HuH-7 (cell line): Measurements from ENCODE around the gene ARMS2.

Source experiments
- DNase-seq: peaks from one replicate; pipeline ENCODE4 v3.0.0; 2011; ENCODE audit warnings: low spot score

Gene ARMS2

GRCh38 chr10:122454071-122454470, 382 bp upstream of the ARMS2 start:
- no peak for DNase-seq

GRCh38 chr10:122455376-122456079, 1.1 kb downstream of the ARMS2 start:
- no peak for DNase-seq

GRCh38 chr10:122457934-122458333, 3.5 kb downstream of the ARMS2 start:
- DNase-seq = no peak

GRCh38 chr10:122458693-122459092, 4.2 kb downstream of the ARMS2 start:
- DNase-seq = no peak

- DNase-seq = no peak
Observed at GRCh38 chr10:122459561-122460273, 5.3 kb downstream of the ARMS2 start.

GRCh38 chr10:122460891-122461293, 6.4 kb downstream of the ARMS2 start:
- DNase-seq = no peak

- DNase-seq = peak; percentile 70
Observed at GRCh38 chr10:122461367-122461728, 6.9 kb downstream of the ARMS2 start, which contains the start of gene HTRA1. HTRA1 (plus strand) TSS chr10:122461553; CDS start chr10:122461653, 100 bp downstream.

- DNase-seq = no peak
Observed at GRCh38 chr10:122461729-122462532, 7.5 kb downstream of the ARMS2 start.

GRCh38 chr10:122462533-122463465, 8.3 kb downstream of the ARMS2 start:
- DNase-seq = no peak

- DNase-seq = no peak
Observed at GRCh38 chr10:122463466-122464249, 9.2 kb downstream of the ARMS2 start.

- DNase-seq = no peak
Observed at GRCh38 chr10:122464250-122464510, 9.7 kb downstream of the ARMS2 start.

- no peak for DNase-seq
Observed at GRCh38 chr10:122464586-122464985, 10.1 kb downstream of the ARMS2 start.

- DNase-seq = no peak
Observed at GRCh38 chr10:122465401-122466040, 11.1 kb downstream of the ARMS2 start.

- no peak for DNase-seq
Observed at GRCh38 chr10:122466951-122467381, 12.5 kb downstream of the ARMS2 start.

GRCh38 chr10:122467701-122468100, 13.2 kb downstream of the ARMS2 start:
- DNase-seq = no peak

- no peak for DNase-seq
Observed at GRCh38 chr10:122468307-122468925, 14.0 kb downstream of the ARMS2 start.

- no peak for DNase-seq
Observed at GRCh38 chr10:122468926-122469781, 14.7 kb downstream of the ARMS2 start.

- DNase-seq = no peak
Observed at GRCh38 chr10:122469848-122470247, 15.4 kb downstream of the ARMS2 start.

GRCh38 chr10:122471531-122472177, 17.2 kb downstream of the ARMS2 start:
- no peak for DNase-seq
